GM19043 (cell line): Measurements from ENCODE around the gene DGKB.
"Not testable (repeated sequence)": the region's sequence is repeated elsewhere in the genome, so short reads cannot be mapped to it uniquely, and the experiment has no call there.

ENCODE experiments used
- ATAC-seq: cut with Tn5 transposase; IDR thresholded peaks from one replicate; pipeline ENCODE4 v1.9.1; 2021; ENCODE audit warnings: low read depth; ENCODE audit not compliant: unreplicated experiment

DGKB gene

GRCh38 chr7:14339861-14340260 lies 562.7 kb downstream of the DGKB start:
- ATAC-seq: no peak

GRCh38 chr7:14336256-14336655 lies 566.3 kb downstream of the DGKB start:
- ATAC-seq: no peak

DNA sequence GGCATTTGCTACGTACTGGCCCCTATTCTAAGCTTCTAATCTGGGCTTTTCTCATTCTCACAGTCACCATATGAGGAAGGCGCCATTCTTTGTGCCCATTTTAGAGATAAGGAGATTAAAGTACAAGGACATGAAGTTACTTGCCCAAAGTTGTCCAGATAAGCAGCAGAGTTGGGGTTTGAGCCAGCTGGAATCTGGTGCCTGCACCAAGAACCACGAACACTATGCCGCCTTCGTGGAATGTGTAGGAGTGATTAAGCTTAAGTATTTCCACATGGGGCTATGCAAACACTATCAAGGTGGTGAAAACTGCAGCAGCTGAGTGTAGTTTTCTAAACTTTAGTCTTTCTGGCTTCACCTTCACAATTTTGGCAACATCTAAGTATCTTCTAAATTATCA lies 570.4 kb downstream of the DGKB start:
- ATAC-seq: no peak

- no peak for ATAC-seq
Observed at GRCh38 chr7:14324767-14325166, 577.8 kb downstream of the DGKB start.

DNA sequence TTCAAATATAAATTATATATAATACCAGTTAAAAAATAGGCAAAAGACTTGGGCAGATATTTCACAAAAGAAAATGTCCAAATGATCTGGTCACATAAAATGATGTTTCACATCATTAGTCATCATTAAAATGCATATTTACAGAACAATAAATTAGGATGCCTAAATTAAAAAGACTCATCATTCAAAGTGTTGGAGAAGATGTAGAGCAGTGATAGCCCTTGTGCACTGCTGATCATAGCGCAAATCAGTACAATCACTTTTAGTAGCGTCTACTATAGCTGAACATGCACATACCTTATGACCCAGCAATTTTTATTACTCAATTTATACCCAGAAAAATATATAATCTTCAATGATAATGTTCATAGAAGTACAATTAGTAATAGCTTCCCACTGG lies 579.8 kb downstream of the DGKB start:
- ATAC-seq: no peak

- no peak for ATAC-seq
Observed at GRCh38 chr7:14321947-14322346, 580.6 kb downstream of the DGKB start.

DNA sequence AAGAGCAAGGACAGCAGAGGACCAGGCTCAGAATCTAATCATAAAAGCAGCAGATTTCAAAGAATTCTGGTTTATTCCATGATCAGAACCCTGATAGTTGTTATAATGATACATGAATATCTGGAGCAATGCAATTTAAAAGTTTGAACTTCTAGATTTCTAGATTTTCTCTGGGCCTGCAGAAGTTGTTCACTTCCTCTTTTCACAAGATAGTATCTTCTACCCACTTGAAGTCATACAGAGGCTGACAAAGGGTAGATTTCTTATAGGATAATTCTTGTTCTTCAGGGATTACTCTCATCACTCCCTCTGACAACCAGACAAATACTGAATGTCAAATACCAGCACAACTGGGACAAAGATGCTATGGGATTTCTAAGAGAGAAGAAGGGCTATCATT lies 593.1 kb downstream of the DGKB start:
- no peak for ATAC-seq

DNA sequence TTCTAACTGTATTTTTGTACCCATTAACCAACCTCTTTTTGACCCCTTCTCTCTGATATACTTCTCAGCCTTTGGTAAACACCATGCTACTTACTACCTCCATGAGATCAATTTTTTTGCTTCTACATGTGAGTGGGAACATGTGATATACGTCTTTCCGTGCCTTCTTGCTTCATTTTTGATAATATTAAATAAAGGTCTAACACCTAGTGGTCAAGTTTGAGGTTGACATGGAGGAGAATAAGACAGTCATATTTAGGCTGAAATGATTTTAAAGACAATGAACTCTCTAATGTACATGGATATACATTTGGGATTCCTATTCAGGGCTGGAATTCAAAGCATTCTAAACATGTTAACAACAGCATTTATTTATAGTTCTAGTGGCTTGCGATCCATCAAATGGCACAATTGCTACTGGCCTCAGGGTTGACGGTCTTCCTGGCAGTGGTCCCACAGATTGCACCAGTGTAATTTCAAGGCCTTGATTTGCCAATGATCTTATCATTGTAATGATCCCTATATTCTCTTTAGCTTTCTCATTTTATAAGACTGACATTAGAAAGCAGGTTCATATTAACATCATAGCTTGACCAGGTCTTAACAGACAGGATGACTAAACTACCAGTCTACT lies 597.2 kb downstream of the DGKB start:
- no peak for ATAC-seq

- ATAC-seq: no peak
Observed at GRCh38 chr7:14303536-14303935, 599.0 kb downstream of the DGKB start.

GRCh38 chr7:14294637-14295036 lies 607.9 kb downstream of the DGKB start:
- ATAC-seq: no peak

- no peak for ATAC-seq
Observed at GRCh38 chr7:14293434-14293833, 609.1 kb downstream of the DGKB start.

DNA sequence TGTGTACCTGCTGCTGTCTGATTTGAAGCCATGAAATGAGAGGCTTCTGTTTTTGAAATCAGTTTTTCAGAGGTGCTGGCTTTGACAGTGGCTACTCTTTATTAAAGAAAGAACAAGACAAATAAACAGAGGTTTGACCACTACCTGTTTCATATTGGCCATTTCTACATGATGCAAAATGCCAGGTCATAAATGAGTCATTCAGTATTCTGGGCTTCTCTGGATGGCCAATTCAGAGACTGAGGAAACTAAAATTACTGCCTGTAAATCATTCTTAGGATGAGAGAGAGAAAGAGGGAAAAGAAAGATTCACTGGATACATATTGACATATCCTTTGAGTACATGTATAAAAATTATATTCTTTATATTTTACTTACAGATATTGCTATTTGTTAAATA lies 609.8 kb downstream of the DGKB start:
- no peak for ATAC-seq

- no peak for ATAC-seq
Observed at GRCh38 chr7:14289957-14290356, 612.6 kb downstream of the DGKB start.

GRCh38 chr7:14288701-14289100 lies 613.9 kb downstream of the DGKB start:
- no peak for ATAC-seq

DNA sequence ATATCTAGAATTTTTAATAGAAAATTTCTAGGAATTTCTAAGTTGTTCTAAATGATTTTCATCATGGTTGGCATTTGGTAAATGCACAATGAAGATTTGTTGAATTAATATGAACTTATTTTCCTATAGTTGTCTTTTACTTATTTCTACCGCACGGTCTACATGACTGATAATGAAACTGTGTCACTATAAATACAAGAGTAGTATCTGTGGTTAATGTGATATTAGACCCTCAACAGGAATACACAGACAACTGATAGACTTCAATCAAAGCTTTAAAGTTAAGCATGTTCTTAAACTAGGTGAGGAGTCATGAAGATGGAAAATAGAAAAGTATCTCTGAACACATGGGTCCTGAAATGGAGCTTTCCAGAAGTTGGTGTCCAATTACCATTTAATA lies 615.2 kb downstream of the DGKB start:
- no peak for ATAC-seq

DNA sequence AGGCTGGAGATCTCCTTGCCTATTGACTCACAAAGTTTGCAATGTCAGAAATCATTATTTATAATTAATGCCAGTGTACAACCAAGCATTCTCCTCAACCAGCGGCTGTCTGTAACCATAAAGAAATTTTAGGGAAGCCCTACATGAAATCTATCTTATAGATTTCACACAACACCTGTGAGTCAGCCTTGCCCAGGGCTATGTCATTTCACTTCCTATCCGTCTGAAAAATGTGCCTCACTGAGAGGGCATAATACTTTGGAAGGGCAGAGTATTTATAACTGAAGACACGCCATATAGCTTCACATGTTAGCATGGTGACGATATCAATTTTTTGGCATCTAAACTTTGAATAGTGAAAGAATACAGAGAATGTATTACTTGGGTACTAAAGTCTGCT lies 616.5 kb downstream of the DGKB start:
- ATAC-seq: no peak

- not testable (repeated sequence) for ATAC-seq
Observed at GRCh38 chr7:14279065-14279871, 623.3 kb downstream of the DGKB start.

DNA sequence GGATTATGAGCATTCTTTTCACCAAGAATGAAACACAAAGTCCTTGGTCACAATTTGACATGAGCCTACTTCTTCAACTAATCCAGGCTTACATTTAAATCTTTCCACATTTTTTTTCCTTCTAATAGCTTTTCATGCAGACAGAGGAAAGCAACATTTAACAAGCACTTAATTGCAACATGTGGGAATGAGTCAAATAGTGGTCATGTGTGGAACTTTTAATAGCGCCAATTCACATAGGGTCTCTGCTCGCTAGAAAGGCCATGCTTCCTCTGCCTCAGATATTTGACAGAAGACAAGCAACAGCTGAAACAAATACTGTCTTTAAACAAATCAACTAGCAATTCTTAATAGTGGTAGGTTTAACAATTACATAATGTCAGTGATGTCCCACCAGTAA lies 627.2 kb downstream of the DGKB start:
- ATAC-seq: no peak

DNA sequence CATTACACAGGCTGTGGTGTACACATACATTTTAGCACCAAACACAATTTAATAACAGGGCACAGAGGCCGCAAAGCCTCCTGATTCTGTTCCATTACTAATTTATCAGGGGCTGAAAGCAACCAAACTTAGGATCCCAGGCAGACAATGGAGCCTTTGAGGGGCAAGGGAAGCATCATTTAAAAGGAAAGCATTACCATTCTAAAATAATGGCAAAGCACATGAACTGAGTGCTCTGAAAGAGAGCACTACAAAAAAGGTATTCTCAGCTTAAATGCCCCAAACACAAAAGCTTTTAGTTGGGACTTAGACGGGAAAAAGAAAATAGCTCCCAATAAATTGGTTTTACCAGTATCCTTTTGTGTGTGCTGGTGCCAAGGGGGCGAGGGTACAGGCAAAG lies 631.1 kb downstream of the DGKB start:
- no peak for ATAC-seq

- ATAC-seq: no peak
Observed at GRCh38 chr7:14270099-14270498, 632.5 kb downstream of the DGKB start.

DNA sequence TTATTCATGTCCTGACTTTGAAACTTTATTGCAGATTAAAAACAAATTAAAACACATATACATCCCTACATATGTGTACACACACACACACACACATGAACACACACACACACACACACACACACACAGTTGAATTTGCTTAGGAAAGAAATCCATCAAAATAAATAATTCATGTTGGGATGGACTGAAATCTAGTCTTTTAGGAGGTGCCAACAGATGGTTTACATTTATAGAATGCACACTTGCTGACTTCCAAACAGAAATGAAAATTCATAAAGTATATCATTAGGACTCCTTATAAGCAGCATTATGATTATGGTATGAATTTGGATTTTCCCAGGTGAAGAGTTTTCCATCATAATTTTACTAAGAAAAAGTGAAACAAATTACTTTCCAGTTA lies 642.5 kb downstream of the DGKB start:
- ATAC-seq: no peak

- no peak for ATAC-seq
Observed at GRCh38 chr7:14258861-14259260, 643.7 kb downstream of the DGKB start.
